Measurements from ENCODE around the gene SELENOV.
A peak's percentile ranks its signal among the peaks of the same experiment; 100 is the strongest.

The SELENOV gene

DNA sequence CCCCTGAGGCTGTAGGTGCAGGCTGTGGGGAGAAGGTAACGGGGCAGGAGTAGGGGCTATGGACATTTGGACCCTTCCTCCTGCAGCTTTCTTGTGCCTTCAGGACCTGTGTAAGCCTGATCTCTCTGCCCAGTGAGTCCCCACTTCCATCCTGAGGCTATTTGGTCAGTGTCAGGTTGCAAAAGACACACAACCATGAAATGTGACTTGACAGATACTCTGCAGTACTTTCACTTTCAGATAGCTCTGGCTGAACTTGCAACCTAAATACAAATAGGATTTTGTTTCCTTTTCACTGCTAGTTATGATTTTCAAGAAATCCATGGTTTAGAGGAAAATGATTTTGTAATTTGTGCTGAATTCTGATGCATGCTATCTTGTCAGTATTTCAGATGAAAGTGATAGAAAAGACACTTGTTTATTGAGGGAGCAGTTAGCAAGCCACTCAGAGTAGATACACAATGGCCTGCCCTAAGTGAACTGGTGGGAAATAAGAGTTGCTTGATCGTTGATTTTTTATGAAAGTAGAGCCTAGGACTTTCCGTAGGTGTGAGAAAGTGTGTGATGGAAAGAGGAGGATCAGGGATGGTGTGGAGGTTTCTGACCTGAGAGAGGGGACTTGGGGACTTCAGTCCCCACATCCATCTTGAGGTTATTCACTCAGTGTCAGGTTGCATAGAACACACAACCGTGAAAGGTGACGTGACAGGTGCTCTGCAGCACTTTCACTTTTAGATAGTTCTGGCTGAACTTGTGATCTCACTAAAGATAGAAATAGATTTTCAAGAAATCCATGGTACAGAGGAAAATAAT lies 43.1 kb downstream of the SELENOV start:
- Histone ChIP-seq H3K4me3 (ENCODE audit: low read depth, low read length) (no peak overlapping the region), H3K9me3 (ENCODE audit: severe bottlenecking) (no peaks in the 10 kb centered on the region), H3K27ac (no peak overlapping the region), H3K36me3 (no peaks in the 10 kb centered on the region), H3K27me3 (ENCODE audit: insufficient read depth, low read depth, severe bottlenecking) (peaks cover 66% of the 10 kb centered on the region)
- TF ChIP-seq, protein P1, sequence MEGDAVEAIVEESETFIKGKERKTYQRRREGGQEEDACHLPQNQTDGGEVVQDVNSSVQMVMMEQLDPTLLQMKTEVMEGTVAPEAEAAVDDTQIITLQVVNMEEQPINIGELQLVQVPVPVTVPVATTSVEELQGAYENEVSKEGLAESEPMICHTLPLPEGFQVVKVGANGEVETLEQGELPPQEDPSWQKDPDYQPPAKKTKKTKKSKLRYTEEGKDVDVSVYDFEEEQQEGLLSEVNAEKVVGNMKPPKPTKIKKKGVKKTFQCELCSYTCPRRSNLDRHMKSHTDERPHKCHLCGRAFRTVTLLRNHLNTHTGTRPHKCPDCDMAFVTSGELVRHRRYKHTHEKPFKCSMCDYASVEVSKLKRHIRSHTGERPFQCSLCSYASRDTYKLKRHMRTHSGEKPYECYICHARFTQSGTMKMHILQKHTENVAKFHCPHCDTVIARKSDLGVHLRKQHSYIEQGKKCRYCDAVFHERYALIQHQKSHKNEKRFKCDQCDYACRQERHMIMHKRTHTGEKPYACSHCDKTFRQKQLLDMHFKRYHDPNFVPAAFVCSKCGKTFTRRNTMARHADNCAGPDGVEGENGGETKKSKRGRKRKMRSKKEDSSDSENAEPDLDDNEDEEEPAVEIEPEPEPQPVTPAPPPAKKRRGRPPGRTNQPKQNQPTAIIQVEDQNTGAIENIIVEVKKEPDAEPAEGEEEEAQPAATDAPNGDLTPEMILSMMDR (IDR thresholded peaks at IDR 0.05; ENCODE audit: low read depth, low read length) = no peak
- DNase-seq = no peak

- Histone ChIP-seq H3K27ac (no peak overlapping the region), H3K9me3 (ENCODE audit: severe bottlenecking) (no peaks in the 10 kb centered on the region), H3K36me3 (no peaks in the 10 kb centered on the region), H3K4me3 (ENCODE audit: low read depth, low read length) (no peak overlapping the region), H3K27me3 (ENCODE audit: insufficient read depth, low read depth, severe bottlenecking) (peaks cover 61% of the 10 kb centered on the region)
- DNase-seq = no peak
- TF ChIP-seq, protein P1 (IDR thresholded peaks at IDR 0.05; ENCODE audit: low read depth, low read length) = no peak
These were observed 43.7 kb downstream of the SELENOV start for GRCh38 chr19:39558624-39559117.

DNA sequence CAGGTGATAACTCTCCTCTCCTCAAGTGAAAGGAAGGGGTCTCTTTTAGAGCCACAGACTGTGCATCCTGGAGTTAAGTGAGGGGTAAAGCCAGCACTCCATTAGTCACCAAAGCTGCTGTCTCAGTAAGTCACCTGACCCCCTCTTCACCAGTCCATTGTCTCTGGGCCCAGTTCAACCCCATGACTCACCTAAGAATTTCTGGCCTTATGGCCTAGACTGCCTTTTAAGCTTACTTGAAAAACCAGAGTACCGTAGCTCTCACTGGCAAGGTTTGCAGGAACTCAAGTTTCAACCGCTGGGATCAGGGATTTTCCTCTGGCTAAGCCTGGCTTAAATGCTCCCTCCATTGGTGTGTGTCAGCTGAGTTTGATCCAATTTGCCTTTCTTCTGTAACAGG lies 48.5 kb downstream of the SELENOV start:
- Histone ChIP-seq H3K4me3 (ENCODE audit: low read depth, low read length) (no peak overlapping the region), H3K27me3 (ENCODE audit: insufficient read depth, low read depth, severe bottlenecking) (peaks cover 62% of the 10 kb centered on the region), H3K36me3 (no peaks in the 10 kb centered on the region), H3K27ac (no peak overlapping the region), H3K9me3 (ENCODE audit: severe bottlenecking) (no peaks in the 10 kb centered on the region)
- TF ChIP-seq, protein P1 (IDR thresholded peaks at IDR 0.05; ENCODE audit: low read depth, low read length) = no peak
- peak; percentile 28 for DNase-seq

DNA sequence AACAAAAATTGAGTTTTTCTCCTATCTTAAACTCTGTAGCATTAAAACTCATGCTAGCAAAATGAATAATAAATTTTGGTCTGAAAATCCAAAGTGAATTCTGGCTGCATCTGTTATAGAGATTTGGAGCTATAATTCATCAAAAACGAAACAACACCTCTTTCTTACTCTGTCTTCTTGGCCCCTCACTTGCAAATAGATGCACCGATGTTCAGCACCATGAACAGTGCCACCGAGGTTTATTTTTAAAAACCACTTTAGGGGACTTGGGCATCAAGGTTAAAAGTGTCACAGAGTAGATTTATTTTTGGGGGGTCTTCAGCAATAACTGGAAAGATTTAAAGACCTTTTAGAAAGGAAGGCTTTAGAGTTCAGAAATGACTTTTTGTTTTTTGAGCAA lies 51.1 kb downstream of the SELENOV start:
- no peaks in the 10 kb centered on the region for H3K36me3 ChIP-seq
- TF ChIP-seq, protein P1 (IDR thresholded peaks at IDR 0.05; ENCODE audit: low read depth, low read length) = no peak
- H3K4me3 ChIP-seq (ENCODE audit: low read depth, low read length) = no peak overlapping the region
- H3K9me3 ChIP-seq (ENCODE audit: severe bottlenecking) = no peaks in the 10 kb centered on the region
- no peak for DNase-seq
- no peak overlapping the region for H3K27ac ChIP-seq
- H3K27me3 ChIP-seq (ENCODE audit: insufficient read depth, low read depth, severe bottlenecking) = peaks cover 67% of the 10 kb centered on the region

- H3K27me3 ChIP-seq (ENCODE audit: insufficient read depth, low read depth, severe bottlenecking) = peaks cover 63% of the 10 kb centered on the region
These were observed 53.7 kb downstream of the SELENOV start for GRCh38 chr19:39568604-39569003.

More at GRCh38 chr19:39568604-39569003, 53.7 kb downstream of the SELENOV start:
- TF ChIP-seq, protein P1 (IDR thresholded peaks at IDR 0.05; ENCODE audit: low read depth, low read length) = no peak
- DNase-seq = no peak
- no peaks in the 10 kb centered on the region for H3K9me3 ChIP-seq (ENCODE audit: severe bottlenecking)
- H3K36me3 ChIP-seq = no peaks in the 10 kb centered on the region
- H3K27ac ChIP-seq = no peak overlapping the region
- H3K4me3 ChIP-seq (ENCODE audit: low read depth, low read length) = no peak overlapping the region

Measured in WERI-Rb-1 (cell line).